PC-9 (cell line): ENCODE data around the gene TSBP1. TPM values are rescaled to one million over a fixed set of nuclear protein-coding genes. Genes with fewer than 3 reads are reported as not detected.

Experiments used
- BruUV-seq: library from RNA; stranded (reverse); fragments of 400-500 nt; replicated peaks from 2 replicates; lab custom pipeline; 2021; lab: Mats Ljungman, UMichigan
- CTCF ChIA-PET: fragments of 300-600 bp; sonication (Branson Sonifier 250); formaldehyde crosslinking; loops from one replicate; lab custom pipeline; 2022; ENCODE audit warnings: antibody characterized with exemption; lab: Charles Lee
- POLR2A ChIA-PET: fragments of 300-600 bp; sonication (Branson Sonifier 250); formaldehyde crosslinking; loops from one replicate; lab custom pipeline; 2022; ENCODE audit warnings: antibody characterized with exemption; ENCODE audit not compliant: unreplicated experiment; lab: Charles Lee
- DNase-seq, 2 experiments: peaks; one replicate each; pipeline versions ENCODE4 v3.0.0 to v3.0.0-alpha.2; 2015 to 2022; ENCODE audit warnings: mixed read lengths in 1 of 2
- H2AFZ ChIP-seq: fragments of 200-600 bp; sonication (generic); 2 replicates; pipeline ENCODE4 v1.8.1; 2017; ENCODE audit warnings: antibody characterized with exemption
- H3F3A ChIP-seq: fragments of 200-600 bp; sonication (generic); 2 replicates; pipeline ENCODE4 v1.8.1; 2017; ENCODE audit warnings: antibody characterized with exemption, mild to moderate bottlenecking, low read depth; ENCODE audit not compliant: insufficient read depth
- H3K27ac ChIP-seq: fragments of 200-600 bp; sonication (generic); 2 replicates; pipeline ENCODE4 v1.6.1; 2016; ENCODE audit warnings: mixed run types
- H3K27me3 ChIP-seq: fragments of 200-600 bp; sonication (generic); 2 replicates; pipeline ENCODE4 v1.6.1; 2016; ENCODE audit warnings: low read depth, mixed run types; ENCODE audit not compliant: insufficient read depth
- H3K36me3 ChIP-seq: fragments of 200-600 bp; sonication (generic); 2 replicates; pipeline ENCODE4 v1.6.1; 2016; ENCODE audit warnings: low read depth, mixed run types
- H3K4me1 ChIP-seq: fragments of 200-600 bp; sonication (generic); replicated peaks from 2 replicates; pipeline ENCODE4 v1.6.1; 2016; ENCODE audit warnings: mixed run types; ENCODE audit not compliant: insufficient read depth
- H3K4me2 ChIP-seq: fragments of 200-600 bp; sonication (generic); 2 replicates; pipeline ENCODE4 v1.6.1; 2017; ENCODE audit warnings: mixed run types
- H3K4me3 ChIP-seq: fragments of 200-600 bp; sonication (generic); 2 replicates; pipeline ENCODE4 v1.6.1; 2016; ENCODE audit warnings: mixed run types
- H3K79me2 ChIP-seq: fragments of 200-600 bp; sonication (generic); 2 replicates; pipeline ENCODE4 v1.6.1; 2017; ENCODE audit warnings: low read depth, mixed run types
- H3K9me2 ChIP-seq: fragments of 200-600 bp; sonication (generic); 2 replicates; pipeline ENCODE4 v1.8.1; 2017; ENCODE audit warnings: mild to moderate bottlenecking; ENCODE audit not compliant: insufficient read depth
- H3K9me3 ChIP-seq: fragments of 200-600 bp; sonication (generic); 2 replicates; pipeline ENCODE4 v1.8.1; 2016; ENCODE audit warnings: low read depth; ENCODE audit not compliant: insufficient read depth
- H4K20me1 ChIP-seq: fragments of 200-600 bp; sonication (generic); 2 replicates; pipeline ENCODE4 v1.8.1; 2017; ENCODE audit not compliant: insufficient read depth
- EZH2 ChIP-seq: fragments of 200-600 bp; sonication (generic); IDR thresholded peaks from 2 replicates; pipeline ENCODE4 v1.8.0; 2017; ENCODE audit warnings: antibody characterized with exemption, low read depth
- intact Hi-C: fragments of 100-400 bp; cut with micrococcal nuclease; formaldehyde crosslinking; loops from one replicate; pipeline ENCODE4 v1.10.0; 2022; ENCODE audit not compliant: unreplicated experiment
- total RNA-seq: library from RNA; stranded (reverse); gene quantifications from 2 replicates; pipeline ENCODE4 v1.2.3, GENCODE V29; 2021
- TF ChIP-seq, protein P1 (sequence below): fragments of 200-600 bp; sonication (generic); conservative IDR thresholded peaks from 2 replicates; pipeline ENCODE4 v1.6.1; 2017; ENCODE audit warnings: mixed run types, antibody characterized with exemption, mild to moderate bottlenecking, moderate library complexity

The TSBP1 gene
- total RNA-seq, 1 experiment from 2014 or later, result not detected

DNA sequence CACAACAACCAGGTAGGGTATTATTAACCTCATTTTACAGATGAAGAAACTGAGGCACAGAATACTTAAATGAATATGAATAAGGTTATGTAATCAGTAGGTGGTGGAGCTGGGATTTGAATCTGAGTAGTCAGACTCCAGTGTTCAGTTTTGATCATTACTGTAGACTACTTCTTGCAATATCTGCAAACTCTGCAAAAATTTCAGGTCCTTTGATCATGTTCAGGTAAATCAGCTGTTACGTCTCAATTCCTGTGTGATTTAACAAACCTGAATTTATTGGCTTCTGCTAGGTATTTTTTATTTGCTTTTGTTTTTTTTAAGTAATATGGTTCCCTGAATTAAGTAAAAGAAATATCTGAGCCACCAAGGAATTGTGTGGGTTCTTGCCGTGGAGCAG is 77.1 kb downstream of the TSBP1 start:
- Histone ChIP-seq H3K9me3 (no peaks in the 10 kb centered on the region), H3K36me3 (no peaks in the 10 kb centered on the region), H3F3A (no peaks in the 10 kb centered on the region), H3K79me2 (no peaks in the 10 kb centered on the region), H3K4me3 (no peak overlapping the region), H3K27me3 (peaks cover 19% of the 10 kb centered on the region; the same call in 1 of the 2 replicates), H3K27ac (no peak overlapping the region), H3K4me1 (no peaks in the 10 kb centered on the region), H4K20me1 (no peaks in the 10 kb centered on the region), H3K4me2 (no peak overlapping the region), H3K9me2 (no peaks in the 10 kb centered on the region), H2AFZ (no peak overlapping the region)
- ChIA-PET CTCF (no interaction called here), POLR2A (no interaction called here)
- TF ChIP-seq EZH2, result no peak
- TF ChIP-seq, protein P1, sequence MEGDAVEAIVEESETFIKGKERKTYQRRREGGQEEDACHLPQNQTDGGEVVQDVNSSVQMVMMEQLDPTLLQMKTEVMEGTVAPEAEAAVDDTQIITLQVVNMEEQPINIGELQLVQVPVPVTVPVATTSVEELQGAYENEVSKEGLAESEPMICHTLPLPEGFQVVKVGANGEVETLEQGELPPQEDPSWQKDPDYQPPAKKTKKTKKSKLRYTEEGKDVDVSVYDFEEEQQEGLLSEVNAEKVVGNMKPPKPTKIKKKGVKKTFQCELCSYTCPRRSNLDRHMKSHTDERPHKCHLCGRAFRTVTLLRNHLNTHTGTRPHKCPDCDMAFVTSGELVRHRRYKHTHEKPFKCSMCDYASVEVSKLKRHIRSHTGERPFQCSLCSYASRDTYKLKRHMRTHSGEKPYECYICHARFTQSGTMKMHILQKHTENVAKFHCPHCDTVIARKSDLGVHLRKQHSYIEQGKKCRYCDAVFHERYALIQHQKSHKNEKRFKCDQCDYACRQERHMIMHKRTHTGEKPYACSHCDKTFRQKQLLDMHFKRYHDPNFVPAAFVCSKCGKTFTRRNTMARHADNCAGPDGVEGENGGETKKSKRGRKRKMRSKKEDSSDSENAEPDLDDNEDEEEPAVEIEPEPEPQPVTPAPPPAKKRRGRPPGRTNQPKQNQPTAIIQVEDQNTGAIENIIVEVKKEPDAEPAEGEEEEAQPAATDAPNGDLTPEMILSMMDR, result no peak
- intact Hi-C loops, result no loop called here
- no TSS peak for BruUV-seq
- no peak for DNase-seq

DNA sequence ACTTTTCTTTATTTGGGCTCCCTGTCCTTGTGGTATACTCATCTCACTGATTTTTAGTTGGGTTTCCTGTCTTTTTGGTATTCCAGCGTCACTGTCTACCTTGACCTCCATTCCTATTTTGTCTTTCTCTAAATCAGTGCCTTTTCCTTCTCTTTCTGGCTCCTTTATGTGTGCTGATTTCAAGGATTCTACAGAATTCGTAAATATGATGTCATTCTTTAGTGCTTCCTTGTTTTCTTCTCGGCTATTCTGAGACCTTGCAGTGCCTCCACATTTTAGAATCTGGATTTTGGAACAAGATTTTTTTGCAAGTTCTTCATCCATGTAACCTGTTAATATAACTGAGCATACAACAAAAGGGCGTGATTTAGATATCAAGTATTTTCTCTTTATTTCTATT is 78.0 kb downstream of the TSBP1 start:
- POLR2A ChIA-PET, result no interaction called here
- Histone ChIP-seq H4K20me1 (no peaks in the 10 kb centered on the region), H3K4me1 (no peaks in the 10 kb centered on the region), H2AFZ (no peak overlapping the region), H3K27me3 (peaks cover 20% of the 10 kb centered on the region; the same call in 1 of the 2 replicates), H3K27ac (no peak overlapping the region), H3K9me2 (no peaks in the 10 kb centered on the region), H3K9me3 (no peaks in the 10 kb centered on the region), H3F3A (no peaks in the 10 kb centered on the region), H3K36me3 (no peaks in the 10 kb centered on the region), H3K4me3 (no peak overlapping the region), H3K79me2 (no peaks in the 10 kb centered on the region), H3K4me2 (no peak overlapping the region)
- BruUV-seq, result no TSS peak
- intact Hi-C loops, result no loop called here
- CTCF ChIA-PET, result no interaction called here
- TF ChIP-seq, protein P1, result no peak
- no peak for TF ChIP-seq EZH2
- DNase-seq, result no peak

DNA sequence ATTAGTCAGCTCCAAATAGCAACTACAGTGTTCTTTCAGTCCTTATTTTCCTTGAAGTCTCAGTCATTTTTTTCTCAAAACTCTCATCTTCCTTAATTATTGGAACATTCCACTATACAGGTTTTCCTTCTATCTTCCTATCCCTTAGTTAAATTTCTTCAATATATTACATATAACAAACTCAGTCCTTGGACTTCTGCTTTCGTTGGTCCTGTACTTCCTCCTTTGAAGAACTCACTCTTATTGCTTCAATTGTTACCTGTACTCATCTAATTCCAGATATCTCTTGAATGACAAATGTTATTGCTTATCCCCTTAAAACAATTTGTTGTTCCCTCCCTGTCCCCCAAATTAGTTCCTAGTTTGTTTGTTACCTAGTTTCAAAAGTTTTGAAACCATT is 80.2 kb downstream of the TSBP1 start:
- BruUV-seq, result no TSS peak
- H3K4me2 ChIP-seq, result no peak overlapping the region
- H3K4me1 ChIP-seq, result no peaks in the 10 kb centered on the region
- no peak overlapping the region for H3K4me3 ChIP-seq
- H2AFZ ChIP-seq, result no peak overlapping the region
- no peaks in the 10 kb centered on the region for H3K9me3 ChIP-seq
- H3K9me2 ChIP-seq, result no peaks in the 10 kb centered on the region
- POLR2A ChIA-PET, result no interaction called here
- H4K20me1 ChIP-seq, result no peaks in the 10 kb centered on the region
- no peaks in the 10 kb centered on the region for H3K79me2 ChIP-seq
- H3F3A ChIP-seq, result no peaks in the 10 kb centered on the region
- H3K27ac ChIP-seq, result no peak overlapping the region
- TF ChIP-seq, protein P1, result no peak
- no peak for DNase-seq
- CTCF ChIA-PET, result no interaction called here
- H3K27me3 ChIP-seq, result peaks cover 33% of the 10 kb centered on the region; the same call in 1 of the 2 replicates
- intact Hi-C loops, result no loop called here
- no peaks in the 10 kb centered on the region for H3K36me3 ChIP-seq
